ENCODE data around the gene FARP1.

Gene FARP1

GRCh38 chr13:98495627-98496478 lies 353.0 kb downstream of the FARP1 start:
- H3K36me3 ChIP-seq, result peaks cover 17% of the 10 kb centered on the region
- no peak for DNase-seq

GRCh38 chr13:98496479-98496791 lies 353.5 kb downstream of the FARP1 start:
- Histone ChIP-seq H3K4me3 (ENCODE audit: low read depth, low read length) (no peak overlapping the region), H3K36me3 (peaks cover 17% of the 10 kb centered on the region), H3K9me3 (ENCODE audit: severe bottlenecking) (no peaks in the 10 kb centered on the region), H3K27ac (no peak overlapping the region), H3K27me3 (ENCODE audit: insufficient read depth, low read depth, severe bottlenecking) (no peaks in the 10 kb centered on the region)
- DNase-seq, result no peak
- TF ChIP-seq CTCF (IDR thresholded peaks at IDR 0.05; ENCODE audit: low read depth, low read length), result no peak

More at GRCh38 chr13:98495627-98496478, 353.0 kb downstream of the FARP1 start:
- TF ChIP-seq CTCF (IDR thresholded peaks at IDR 0.05; ENCODE audit: low read depth, low read length), result no peak
- H3K4me3 ChIP-seq (ENCODE audit: low read depth, low read length), result no peak overlapping the region
- H3K27ac ChIP-seq, result no peak overlapping the region
- H3K27me3 ChIP-seq (ENCODE audit: insufficient read depth, low read depth, severe bottlenecking), result no peaks in the 10 kb centered on the region
- H3K9me3 ChIP-seq (ENCODE audit: severe bottlenecking), result no peaks in the 10 kb centered on the region

- H3K36me3 ChIP-seq, result peaks cover 17% of the 10 kb centered on the region
- no peak for TF ChIP-seq CTCF (IDR thresholded peaks at IDR 0.05; ENCODE audit: low read depth, low read length)
- DNase-seq, result no peak
- H3K9me3 ChIP-seq (ENCODE audit: severe bottlenecking), result no peaks in the 10 kb centered on the region
- H3K4me3 ChIP-seq (ENCODE audit: low read depth, low read length), result no peak overlapping the region
- H3K27ac ChIP-seq, result no peak overlapping the region
- no peaks in the 10 kb centered on the region for H3K27me3 ChIP-seq (ENCODE audit: insufficient read depth, low read depth, severe bottlenecking)
Measured at GRCh38 chr13:98496966-98497365, 354.1 kb downstream of the FARP1 start.

- DNase-seq, result no peak
- Histone ChIP-seq H3K27me3 (ENCODE audit: insufficient read depth, low read depth, severe bottlenecking) (no peaks in the 10 kb centered on the region), H3K27ac (no peak overlapping the region), H3K4me3 (ENCODE audit: low read depth, low read length) (no peak overlapping the region), H3K36me3 (peaks cover 29% of the 10 kb centered on the region), H3K9me3 (ENCODE audit: severe bottlenecking) (no peaks in the 10 kb centered on the region)
- TF ChIP-seq CTCF (IDR thresholded peaks at IDR 0.05; ENCODE audit: low read depth, low read length), result no peak
Measured at GRCh38 chr13:98500963-98501421, 358.1 kb downstream of the FARP1 start.

- no peak overlapping the region for H3K4me3 ChIP-seq (ENCODE audit: low read depth, low read length)
- no peaks in the 10 kb centered on the region for H3K27me3 ChIP-seq (ENCODE audit: insufficient read depth, low read depth, severe bottlenecking)
- DNase-seq, result no peak
- no peak for TF ChIP-seq CTCF (IDR thresholded peaks at IDR 0.05; ENCODE audit: low read depth, low read length)
- H3K36me3 ChIP-seq, result peaks cover 18% of the 10 kb centered on the region
- no peaks in the 10 kb centered on the region for H3K9me3 ChIP-seq (ENCODE audit: severe bottlenecking)
- no peak overlapping the region for H3K27ac ChIP-seq
Measured at GRCh38 chr13:98503175-98504028, 360.5 kb downstream of the FARP1 start.
